Mesenchymal stem cell (in vitro differentiated cells and primary cell): Measurements from ENCODE around the gene ETS1.

Experiments used
- DNase-seq: peaks from one replicate; pipeline ENCODE4 v3.0.0-alpha.2; 2013
- H2AFZ ChIP-seq: one replicate; pipeline ENCODE4 v1.6.1; 2013; ENCODE audit warnings: low read depth, mild to moderate bottlenecking, control low read depth, inconsistent platforms, low read length, moderate library complexity
- H2AK5ac ChIP-seq: 2 replicates; pipeline ENCODE4 v1.6.1; 2013; ENCODE audit warnings: low read length, moderate library complexity, mild to moderate bottlenecking, inconsistent platforms; ENCODE audit not compliant: severe bottlenecking
- H2BK120ac ChIP-seq: one replicate; pipeline ENCODE4 v1.6.1; 2013; ENCODE audit warnings: low read depth, mild to moderate bottlenecking, inconsistent platforms, low read length, moderate library complexity
- H2BK12ac ChIP-seq, 2 experiments: one replicate each; pipeline ENCODE4 v1.6.1; 2013; ENCODE audit warnings: inconsistent platforms in 2 of 2, low read length in 2 of 2, mild to moderate bottlenecking in 2 of 2, moderate library complexity in 2 of 2, control low read depth in 1 of 2
- H2BK15ac ChIP-seq: one replicate; pipeline ENCODE4 v1.6.1; 2013; ENCODE audit warnings: mild to moderate bottlenecking, low read depth, inconsistent platforms; ENCODE audit not compliant: poor library complexity, severe bottlenecking
- H2BK5ac ChIP-seq: 2 replicates; pipeline ENCODE4 v1.6.1; 2013; ENCODE audit warnings: low read depth, mild to moderate bottlenecking, low read length, control low read depth, inconsistent platforms; ENCODE audit not compliant: poor library complexity, severe bottlenecking
- H3K14ac ChIP-seq, 2 experiments: one replicate each; pipeline ENCODE4 v1.6.1; 2013; ENCODE audit warnings: inconsistent platforms in 2 of 2, low read length in 2 of 2, control low read depth in 1 of 2, mild to moderate bottlenecking in 1 of 2, moderate library complexity in 1 of 2
- H3K18ac ChIP-seq, 2 experiments: one replicate each; pipeline ENCODE4 v1.6.1; 2013; ENCODE audit warnings: inconsistent platforms in 2 of 2, low read length in 2 of 2, control low read depth in 1 of 2, low read depth in 1 of 2, mild to moderate bottlenecking in 1 of 2
- H3K23ac ChIP-seq, 2 experiments: one replicate each; pipeline ENCODE4 v1.6.1; 2013; ENCODE audit warnings: inconsistent platforms in 2 of 2, low read length in 2 of 2, mild to moderate bottlenecking in 2 of 2, moderate library complexity in 2 of 2, control low read depth in 1 of 2
- H3K27ac ChIP-seq: 2 replicates; pipeline ENCODE4 v1.5.1; 2013; ENCODE audit warnings: mild to moderate bottlenecking, moderate library complexity, low read length, control low read depth, inconsistent platforms; ENCODE audit not compliant: poor library complexity, severe bottlenecking
- H3K27me3 ChIP-seq, 2 experiments: 2 replicates each; pipeline versions ENCODE4 v1.6.1 to v1.7.0; 2013; ENCODE audit warnings: low read length in 2 of 2, mild to moderate bottlenecking in 2 of 2, moderate library complexity in 2 of 2, control low read depth in 1 of 2, inconsistent platforms in 1 of 2; ENCODE audit not compliant: control insufficient read depth in 1 of 2, insufficient read depth in 1 of 2
- H3K36me3 ChIP-seq, 2 experiments: 2 replicates each; pipeline versions ENCODE4 v1.6.1 to v1.7.0; 2013; ENCODE audit warnings: low read length in 2 of 2, control low read depth in 1 of 2, inconsistent platforms in 1 of 2, low read depth in 1 of 2, mild to moderate bottlenecking in 1 of 2; ENCODE audit not compliant: insufficient read depth in 2 of 2, control insufficient read depth in 1 of 2
- H3K4ac ChIP-seq, 2 experiments: one replicate each; pipeline ENCODE4 v1.6.1; 2013; ENCODE audit warnings: inconsistent platforms in 2 of 2, low read length in 2 of 2, mild to moderate bottlenecking in 2 of 2, moderate library complexity in 2 of 2, control low read depth in 1 of 2, low read depth in 1 of 2
- H3K4me1 ChIP-seq: 2 replicates; pipeline ENCODE4 v1.6.1; 2013; ENCODE audit warnings: low read depth, low read length, control low read depth; ENCODE audit not compliant: control insufficient read depth, insufficient read depth
- H3K4me2 ChIP-seq: 2 replicates; pipeline ENCODE4 v1.6.1; 2013; ENCODE audit warnings: low read length, mild to moderate bottlenecking, inconsistent platforms; ENCODE audit not compliant: poor library complexity, severe bottlenecking
- H3K4me3 ChIP-seq, 2 experiments: 2 replicates each; pipeline versions ENCODE4 v1.5.1 to v1.7.0; 2013; ENCODE audit warnings: low read length in 2 of 2, mild to moderate bottlenecking in 2 of 2, control low read depth in 1 of 2, low read depth in 1 of 2; ENCODE audit not compliant: insufficient read depth in 1 of 2
- H3K79me1 ChIP-seq: replicated peaks from 2 replicates; pipeline ENCODE4 v1.6.1; 2013; ENCODE audit warnings: mild to moderate bottlenecking, control low read depth, low read length, inconsistent platforms; ENCODE audit not compliant: poor library complexity, severe bottlenecking
- H3K9ac ChIP-seq: 2 replicates; pipeline ENCODE4 v1.7.0; 2013; ENCODE audit warnings: mild to moderate bottlenecking, low read length, moderate library complexity
- H3K9me3 ChIP-seq: 2 replicates; pipeline ENCODE4 v1.7.0; 2013; ENCODE audit warnings: mild to moderate bottlenecking, low read length; ENCODE audit not compliant: control insufficient read depth
- H4K8ac ChIP-seq: one replicate; pipeline ENCODE4 v1.6.1; 2013; ENCODE audit warnings: inconsistent platforms, mild to moderate bottlenecking, low read length, moderate library complexity
- H4K91ac ChIP-seq: one replicate; pipeline ENCODE4 v1.6.1; 2013; ENCODE audit warnings: mild to moderate bottlenecking, low read length, inconsistent platforms
- WGBS: methylation state at CpG from one replicate; pipeline ENCODE4 v1.1.7; 2013; ENCODE audit warnings: mixed read lengths; 5-methylcytosine and 5-hydroxymethylcytosine counted together

Gene ETS1

GRCh38 chr11:128515826-128516778 is 71.3 kb downstream of the ETS1 start:
- H3K14ac ChIP-seq = no peak overlapping the region

GRCh38 chr11:128515086-128515485 is 72.3 kb downstream of the ETS1 start:
- Histone ChIP-seq H3K14ac (no peak overlapping the region), H3K4me1 (peaks cover 11% of the 10 kb centered on the region), H3K23ac (no peak overlapping the region), H3K4me2 (no peak overlapping the region), H3K27ac (no peak overlapping the region), H3K18ac (no peak overlapping the region), H3K4ac (no peak overlapping the region), H3K4me3 (no peak overlapping the region), H2AFZ (no peak overlapping the region), H3K9ac (peak overlapping the region; percentile 1), H4K91ac (no peak overlapping the region), H3K27me3 (no peaks in the 10 kb centered on the region), H2BK15ac (no peak overlapping the region), H2AK5ac (no peak overlapping the region), H2BK12ac (no peak overlapping the region), H4K8ac (no peak overlapping the region), H3K36me3 (peaks cover 7 to 29% of the 10 kb centered on the region in 2 experiments), H3K79me1 (no peaks in the 10 kb centered on the region), H2BK5ac (no peak overlapping the region), H2BK120ac (no peak overlapping the region), H3K9me3 (no peaks in the 10 kb centered on the region)
- DNase-seq = no peak
- WGBS = 96% methylated on average over 4 of the region's 6 CpGs

More at GRCh38 chr11:128515826-128516778, 71.3 kb downstream of the ETS1 start:
- Histone ChIP-seq H3K18ac (no peak overlapping the region), H3K4me2 (peak overlapping the region; percentile 41), H3K4ac (no peak overlapping the region), H3K23ac (peak overlapping the region in 1 of 2 experiments; percentile 42), H2BK120ac (no peak overlapping the region), H3K9ac (peak overlapping the region; percentile 99), H3K9me3 (no peaks in the 10 kb centered on the region), H2BK12ac (no peak overlapping the region), H2BK5ac (no peak overlapping the region), H3K79me1 (no peaks in the 10 kb centered on the region), H2AFZ (no peak overlapping the region), H3K27ac (peak overlapping the region; percentile 90), H2BK15ac (no peak overlapping the region), H3K36me3 (peaks cover 7 to 29% of the 10 kb centered on the region in 2 experiments), H3K27me3 (no peaks in the 10 kb centered on the region), H3K4me1 (peaks cover 11% of the 10 kb centered on the region), H2AK5ac (peak overlapping the region; percentile 4), H4K91ac (no peak overlapping the region), H3K4me3 (peak overlapping the region in 1 of 2 experiments; percentile 93), H4K8ac (no peak overlapping the region)
- no peak for DNase-seq
- 97% methylated on average over 6 of the region's 10 CpGs for WGBS

- H3K9ac ChIP-seq = no peak overlapping the region
- no peak overlapping the region for H3K4me3 ChIP-seq
- H3K18ac ChIP-seq = no peak overlapping the region
- 84% methylated on average over 5 of the region's 6 CpGs for WGBS
- H2AK5ac ChIP-seq = no peak overlapping the region
- no peak overlapping the region for H3K4ac ChIP-seq
- no peaks in the 10 kb centered on the region for H3K9me3 ChIP-seq
- no peak overlapping the region for H3K27ac ChIP-seq
- no peak overlapping the region for H2BK5ac ChIP-seq
- no peaks in the 10 kb centered on the region for H3K79me1 ChIP-seq
- H3K14ac ChIP-seq = no peak overlapping the region
- no peak overlapping the region for H4K91ac ChIP-seq
- H2BK120ac ChIP-seq = no peak overlapping the region
- no peak overlapping the region for H2BK15ac ChIP-seq
- H3K36me3 ChIP-seq = peaks cover 7 to 27% of the 10 kb centered on the region in 2 experiments
- no peak for DNase-seq
- no peak overlapping the region for H4K8ac ChIP-seq
- H3K4me1 ChIP-seq = peaks cover 12% of the 10 kb centered on the region
- peak overlapping the region in 1 of 2 experiments; percentile 53 for H3K23ac ChIP-seq
- H3K4me2 ChIP-seq = no peak overlapping the region
- H2AFZ ChIP-seq = no peak overlapping the region
- H2BK12ac ChIP-seq = no peak overlapping the region
- H3K27me3 ChIP-seq = no peaks in the 10 kb centered on the region
Measured at GRCh38 chr11:128513915-128514681, 73.3 kb downstream of the ETS1 start.

- H3K4me1 ChIP-seq = peaks cover 13% of the 10 kb centered on the region
- no peak overlapping the region for H4K8ac ChIP-seq
- H3K9ac ChIP-seq = no peak overlapping the region
- no peak overlapping the region for H2AK5ac ChIP-seq
- H3K4ac ChIP-seq = no peak overlapping the region
- WGBS = 93% methylated on average over 14 of the region's 14 CpGs
- no peaks in the 10 kb centered on the region for H3K79me1 ChIP-seq
- no peak overlapping the region for H2BK5ac ChIP-seq
- H2AFZ ChIP-seq = no peak overlapping the region
- no peak overlapping the region for H2BK12ac ChIP-seq
- peaks cover 7 to 27% of the 10 kb centered on the region in 2 experiments for H3K36me3 ChIP-seq
- H3K4me2 ChIP-seq = no peak overlapping the region
- no peaks in the 10 kb centered on the region for H3K27me3 ChIP-seq
- no peak overlapping the region for H4K91ac ChIP-seq
- H3K27ac ChIP-seq = no peak overlapping the region
- DNase-seq = no peak
- H3K14ac ChIP-seq = no peak overlapping the region
- no peak overlapping the region for H3K23ac ChIP-seq
- no peak overlapping the region for H3K4me3 ChIP-seq
- no peaks in the 10 kb centered on the region for H3K9me3 ChIP-seq
- no peak overlapping the region for H2BK120ac ChIP-seq
- no peak overlapping the region for H2BK15ac ChIP-seq
- no peak overlapping the region for H3K18ac ChIP-seq
Measured at GRCh38 chr11:128512474-128512996, 74.8 kb downstream of the ETS1 start.
